BJ (cell line): ENCODE results near the gene ERO1A. TPM values are rescaled to one million over a fixed set of nuclear protein-coding genes. Genes with fewer than 3 reads are reported as not detected.

Experiments used
- CTCF ChIA-PET: fragments of 350-600 bp; formaldehyde crosslinking; extraction: SDS; loops from one replicate; lab custom pipeline; 2021; ENCODE audit warnings: antibody characterized with exemption, inconsistent platforms; lab: Yijun Ruan, JAX
- POLR2A ChIA-PET: fragments of 300-600 bp; sonication (Branson Sonifier 250); formaldehyde crosslinking; extraction: SDS; loops from one replicate; lab custom pipeline; 2021; ENCODE audit warnings: antibody characterized with exemption; lab: Charles Lee
- DNase-seq: peaks from one replicate; pipeline ENCODE4 v3.0.0-alpha.2; 2011; ENCODE audit warnings: low read depth
- H3K27me3 ChIP-seq: 2 replicates; pipeline ENCODE4 v1.6.0; 2011; ENCODE audit warnings: low read length; ENCODE audit not compliant: control insufficient read depth, insufficient read depth
- H3K36me3 ChIP-seq: 2 replicates; pipeline ENCODE4 v1.5.1; 2011; ENCODE audit warnings: low read length; ENCODE audit not compliant: control insufficient read depth, insufficient read depth
- H3K4me3 ChIP-seq: 2 replicates; pipeline ENCODE4 v1.5.1; 2011; ENCODE audit warnings: low read depth, mild to moderate bottlenecking, control low read depth, low read length
- polyA plus RNA-seq: library from polyadenylated mRNA; depleted of rRNA; stranded (reverse); fragments of >200 nt; gene quantifications from 2 replicates; pipeline ENCODE4 v1.2.3, GENCODE V29; 2011
- TF ChIP-seq, protein P1 (sequence below): IDR thresholded peaks from 2 replicates; pipeline ENCODE4 v1.5.1; 2011; ENCODE audit warnings: low read depth, mild to moderate bottlenecking, control low read depth, inconsistent platforms, low read length, moderate library complexity; ENCODE audit not compliant: insufficient read depth

Gene ERO1A
- polyA plus RNA-seq, 1 experiment, result 21.0 TPM

DNA sequence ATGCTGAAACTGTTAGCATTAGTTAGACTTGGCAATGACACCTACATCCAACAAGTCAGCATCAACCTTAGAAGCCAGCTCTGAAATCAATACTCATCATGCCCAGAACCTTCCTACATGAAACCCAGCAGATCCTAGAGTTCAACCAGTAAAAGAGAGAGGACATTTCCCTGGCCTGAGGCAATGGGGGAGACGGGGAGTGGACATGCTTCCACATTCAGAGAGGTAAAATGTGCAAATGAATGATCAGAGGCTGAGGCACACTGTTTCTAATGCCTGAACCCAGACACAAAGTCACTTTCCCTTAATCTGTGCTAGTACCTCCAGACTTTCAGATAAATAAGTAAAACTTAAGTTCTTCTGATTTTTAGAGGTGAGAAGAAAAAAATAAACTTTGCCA, 34.5 kb downstream of the ERO1A start:
- ChIA-PET POLR2A (no interaction called here), CTCF (interaction anchor here (1.0 kb wide), 1 partner anchor 18 kb away, joined by 4 read pairs; no protein-coding TSS in a partner anchor)
- DNase-seq, result no peak
- no peaks in the 10 kb centered on the region for H3K27me3 ChIP-seq
- H3K4me3 ChIP-seq, result no peak overlapping the region
- H3K36me3 ChIP-seq, result peaks cover 2% of the 10 kb centered on the region
- TF ChIP-seq, protein P1, sequence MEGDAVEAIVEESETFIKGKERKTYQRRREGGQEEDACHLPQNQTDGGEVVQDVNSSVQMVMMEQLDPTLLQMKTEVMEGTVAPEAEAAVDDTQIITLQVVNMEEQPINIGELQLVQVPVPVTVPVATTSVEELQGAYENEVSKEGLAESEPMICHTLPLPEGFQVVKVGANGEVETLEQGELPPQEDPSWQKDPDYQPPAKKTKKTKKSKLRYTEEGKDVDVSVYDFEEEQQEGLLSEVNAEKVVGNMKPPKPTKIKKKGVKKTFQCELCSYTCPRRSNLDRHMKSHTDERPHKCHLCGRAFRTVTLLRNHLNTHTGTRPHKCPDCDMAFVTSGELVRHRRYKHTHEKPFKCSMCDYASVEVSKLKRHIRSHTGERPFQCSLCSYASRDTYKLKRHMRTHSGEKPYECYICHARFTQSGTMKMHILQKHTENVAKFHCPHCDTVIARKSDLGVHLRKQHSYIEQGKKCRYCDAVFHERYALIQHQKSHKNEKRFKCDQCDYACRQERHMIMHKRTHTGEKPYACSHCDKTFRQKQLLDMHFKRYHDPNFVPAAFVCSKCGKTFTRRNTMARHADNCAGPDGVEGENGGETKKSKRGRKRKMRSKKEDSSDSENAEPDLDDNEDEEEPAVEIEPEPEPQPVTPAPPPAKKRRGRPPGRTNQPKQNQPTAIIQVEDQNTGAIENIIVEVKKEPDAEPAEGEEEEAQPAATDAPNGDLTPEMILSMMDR, result no peak

DNA sequence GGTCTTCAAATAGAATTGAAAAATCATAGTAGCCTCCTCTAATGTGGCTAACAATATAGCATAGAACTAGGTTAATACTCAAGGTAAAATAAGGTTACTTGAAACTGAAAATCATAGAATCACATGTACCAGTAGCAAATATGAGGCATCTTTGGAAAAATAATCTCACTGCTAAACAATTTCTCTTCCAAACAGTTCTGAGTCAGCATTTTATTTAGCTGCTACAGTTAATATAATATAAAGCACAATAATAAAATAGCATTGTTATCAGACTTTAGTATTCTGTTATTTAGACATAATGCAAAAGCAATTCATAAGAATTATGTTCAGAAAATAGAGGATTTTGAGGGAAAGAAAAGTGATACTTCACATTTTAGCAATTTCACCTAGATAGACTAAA, 35.0 kb downstream of the ERO1A start:
- ChIA-PET CTCF (no interaction called here), POLR2A (no interaction called here)
- TF ChIP-seq, protein P1, result no peak
- Histone ChIP-seq H3K36me3 (peaks cover 2% of the 10 kb centered on the region), H3K27me3 (no peaks in the 10 kb centered on the region), H3K4me3 (no peak overlapping the region)
- no peak for DNase-seq

DNA sequence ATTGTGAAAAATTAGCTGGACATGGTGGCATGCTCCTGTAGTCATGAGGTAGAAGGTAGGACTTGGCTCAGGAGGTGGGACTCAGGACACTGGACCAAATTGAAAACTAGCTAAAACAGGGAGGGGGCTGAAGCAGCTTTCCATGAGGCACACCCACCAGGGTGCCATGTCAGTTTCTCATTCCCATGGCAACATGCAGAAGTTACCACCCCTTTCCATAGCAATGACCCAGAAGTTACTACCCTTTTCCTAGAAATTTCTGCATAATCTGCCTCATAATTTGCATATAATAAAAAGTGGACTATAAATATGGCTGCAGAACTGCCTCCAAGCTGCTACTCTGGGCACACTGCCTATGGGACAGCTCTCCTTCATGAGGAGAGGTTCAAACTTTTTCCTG, 38.5 kb downstream of the ERO1A start:
- peaks cover 3% of the 10 kb centered on the region for H3K36me3 ChIP-seq
- H3K27me3 ChIP-seq, result no peaks in the 10 kb centered on the region
- TF ChIP-seq, protein P1, result no peak
- CTCF ChIA-PET, result interaction anchor here (0.7 to 0.9 kb wide), 2 partner anchors 15 to 17 kb away, joined by 3 read pairs; no protein-coding TSS in a partner anchor
- H3K4me3 ChIP-seq, result no peak overlapping the region
- DNase-seq, result no peak
- POLR2A ChIA-PET, result no interaction called here

DNA sequence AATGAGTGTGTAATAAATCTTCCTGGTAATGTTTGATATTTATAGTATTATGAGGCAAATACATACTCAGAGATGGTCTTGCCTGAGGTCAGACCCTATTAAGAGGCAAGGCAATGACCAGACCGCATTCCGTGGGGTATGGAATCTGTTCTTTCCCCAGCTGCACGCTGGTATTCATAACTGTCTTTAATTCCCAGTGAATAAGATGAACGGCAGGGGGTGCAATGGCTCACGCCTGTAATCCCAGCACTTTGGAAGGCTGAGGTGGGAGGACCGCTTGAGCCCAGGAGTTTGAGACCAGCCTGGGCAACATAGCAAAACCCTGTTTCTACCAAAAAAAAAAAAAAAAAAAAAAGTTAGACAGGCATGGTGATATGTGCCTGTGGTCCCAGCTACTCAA, 44.6 kb downstream of the ERO1A start:
- Histone ChIP-seq H3K27me3 (no peaks in the 10 kb centered on the region), H3K4me3 (no peak overlapping the region), H3K36me3 (peaks cover 1% of the 10 kb centered on the region)
- ChIA-PET CTCF (no interaction called here), POLR2A (interaction anchor here (0.6 kb wide), 1 partner anchor 23 kb away, joined by 5 read pairs; no protein-coding TSS in a partner anchor)
- TF ChIP-seq, protein P1, result no peak
- no peak for DNase-seq

DNA sequence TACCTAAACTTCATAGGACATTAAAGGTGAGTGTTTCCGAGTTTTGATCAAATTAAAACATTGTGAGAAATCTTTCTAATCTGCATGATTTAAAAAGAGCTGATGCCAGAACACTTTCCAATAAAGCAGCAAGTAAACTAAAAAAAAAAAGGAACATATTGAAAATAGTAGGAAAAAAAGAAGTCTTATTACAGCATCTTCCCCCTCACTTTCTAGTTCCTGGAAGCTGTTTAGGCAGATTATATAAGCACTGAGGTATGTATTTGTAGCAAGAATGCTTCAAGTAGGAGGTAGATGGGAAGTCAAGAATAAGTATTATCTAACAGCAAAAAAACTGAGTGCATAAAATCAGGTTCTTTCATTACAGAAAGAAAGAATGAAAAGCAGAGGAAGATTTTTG, 45.8 kb downstream of the ERO1A start:
- CTCF ChIA-PET, result no interaction called here
- TF ChIP-seq, protein P1, result no peak
- no peak for DNase-seq
- Histone ChIP-seq H3K4me3 (no peak overlapping the region), H3K36me3 (peaks cover 3% of the 10 kb centered on the region), H3K27me3 (no peaks in the 10 kb centered on the region)
- POLR2A ChIA-PET, result no interaction called here
